Smooth muscle cell (in vitro differentiated cells): ENCODE data around the gene EGFR. TPM values are rescaled to one million over a fixed set of nuclear protein-coding genes. Genes with fewer than 3 reads are reported as not detected.

Source experiments
- DNase-seq: peaks from one replicate; lab custom pipeline; 2025; ENCODE audit not compliant: unreplicated experiment; lab: John Stamatoyannopoulos, UW
- H2AFZ ChIP-seq: fragments of 200-600 bp; sonication (generic); 2 replicates; pipeline ENCODE4 v1.6.0; 2016; ENCODE audit warnings: antibody characterized with exemption, low read depth, mild to moderate bottlenecking
- H3F3A ChIP-seq: fragments of 200-600 bp; sonication (generic); 2 replicates; pipeline ENCODE4 v1.6.0; 2017; ENCODE audit warnings: antibody characterized with exemption, low read depth
- H3K27ac ChIP-seq: fragments of 200-600 bp; sonication (generic); 2 replicates; pipeline ENCODE4 v1.5.1; 2016; ENCODE audit warnings: low read depth, mild to moderate bottlenecking
- H3K27me3 ChIP-seq: fragments of 200-600 bp; sonication (generic); 2 replicates; pipeline ENCODE4 v1.6.1; 2016; ENCODE audit warnings: low read depth, mild to moderate bottlenecking
- H3K36me3 ChIP-seq: fragments of 200-600 bp; sonication (generic); 2 replicates; pipeline ENCODE4 v1.5.1; 2016; ENCODE audit warnings: low read depth
- H3K4me1 ChIP-seq: fragments of 200-600 bp; sonication (generic); 2 replicates; pipeline ENCODE4 v1.5.1; 2016; ENCODE audit warnings: low read depth
- H3K4me2 ChIP-seq: fragments of 200-600 bp; sonication (generic); 2 replicates; pipeline ENCODE4 v1.6.0; 2016; ENCODE audit warnings: mild to moderate bottlenecking
- H3K4me3 ChIP-seq: fragments of 200-600 bp; sonication (generic); 2 replicates; pipeline ENCODE4 v1.5.1; 2016; ENCODE audit warnings: mild to moderate bottlenecking
- H3K79me2 ChIP-seq: fragments of 200-600 bp; sonication (generic); 2 replicates; pipeline ENCODE4 v1.6.0; 2016; ENCODE audit warnings: low read depth, mild to moderate bottlenecking
- H3K9ac ChIP-seq: fragments of 200-600 bp; sonication (generic); 2 replicates; pipeline ENCODE4 v1.6.0; 2016; ENCODE audit warnings: low read depth
- H3K9me3 ChIP-seq: fragments of 200-600 bp; sonication (generic); replicated peaks from 2 replicates; pipeline ENCODE4 v1.5.1; 2016; ENCODE audit warnings: low read depth
- H4K20me1 ChIP-seq: fragments of 200-600 bp; sonication (generic); 2 replicates; pipeline ENCODE4 v1.6.0; 2016; ENCODE audit warnings: low read depth
- CTCF ChIP-seq: fragments of 200-600 bp; sonication (generic); IDR thresholded peaks from 2 replicates; pipeline ENCODE4 v1.5.1; 2017; ENCODE audit warnings: borderline replicate concordance, mild to moderate bottlenecking, antibody characterized with exemption; ENCODE audit not compliant: insufficient read depth, poor library complexity, severe bottlenecking
- WGBS: methylation state at CpG from one replicate; pipeline ENCODE4 v1.1.7; 2016; ENCODE audit warnings: low lambda C conversion rate; 5-methylcytosine and 5-hydroxymethylcytosine counted together
- polyA plus RNA-seq: library from polyadenylated mRNA; unstranded; fragments of >200 nt; fragmentation: Nextera tagmentation; extraction: Ambion mirVana; gene quantifications from 2 replicates; pipeline ENCODE4 v1.2.1, GENCODE V29; 2016
- total RNA-seq: library from RNA; depleted of rRNA; stranded (reverse); fragments of >200 nt; gene quantifications from 2 replicates; pipeline ENCODE4 v1.2.3, GENCODE V29; 2014

The EGFR gene
- total RNA-seq (21.6 and 31.1 TPM in 2 replicates), polyA plus RNA-seq (9.0 and 20.5 TPM in 2 replicates)

DNA sequence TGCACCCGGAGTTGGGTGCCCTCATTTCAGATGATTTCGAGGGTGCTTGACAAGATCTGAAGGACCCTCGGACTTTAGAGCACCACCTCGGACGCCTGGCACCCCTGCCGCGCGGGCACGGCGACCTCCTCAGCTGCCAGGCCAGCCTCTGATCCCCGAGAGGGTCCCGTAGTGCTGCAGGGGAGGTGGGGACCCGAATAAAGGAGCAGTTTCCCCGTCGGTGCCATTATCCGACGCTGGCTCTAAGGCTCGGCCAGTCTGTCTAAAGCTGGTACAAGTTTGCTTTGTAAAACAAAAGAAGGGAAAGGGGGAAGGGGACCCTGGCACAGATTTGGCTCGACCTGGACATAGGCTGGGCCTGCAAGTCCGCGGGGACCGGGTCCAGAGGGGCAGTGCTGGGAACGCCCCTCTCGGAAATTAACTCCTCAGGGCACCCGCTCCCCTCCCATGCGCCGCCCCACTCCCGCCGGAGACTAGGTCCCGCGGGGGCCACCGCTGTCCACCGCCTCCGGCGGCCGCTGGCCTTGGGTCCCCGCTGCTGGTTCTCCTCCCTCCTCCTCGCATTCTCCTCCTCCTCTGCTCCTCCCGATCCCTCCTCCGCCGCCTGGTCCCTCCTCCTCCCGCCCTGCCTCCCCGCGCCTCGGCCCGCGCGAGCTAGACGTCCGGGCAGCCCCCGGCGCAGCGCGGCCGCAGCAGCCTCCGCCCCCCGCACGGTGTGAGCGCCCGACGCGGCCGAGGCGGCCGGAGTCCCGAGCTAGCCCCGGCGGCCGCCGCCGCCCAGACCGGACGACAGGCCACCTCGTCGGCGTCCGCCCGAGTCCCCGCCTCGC lies at the start of gene EGFR:
TSS of gene EGFR (plus strand) at position 657 of the 830 bp plus-strand sequence. CDS start 261 bp downstream, outside the sequence.
- H3F3A ChIP-seq = no peaks in the 10 kb centered on the region
- peak; percentile 47 for DNase-seq
- H3K27me3 ChIP-seq = peaks cover 11% of the 10 kb centered on the region
- H2AFZ ChIP-seq = peak within 1 kb of the TSS; percentile 88
- H4K20me1 ChIP-seq = peaks cover 31% of the 10 kb centered on the region
- 17% methylated on average over 38 of the region's 80 CpGs for WGBS
- H3K4me3 ChIP-seq = peak within 1 kb of the TSS; percentile 89
- H3K9me3 ChIP-seq = no peaks in the 10 kb centered on the region
- TF ChIP-seq CTCF = no peak
- H3K27ac ChIP-seq = peak within 1 kb of the TSS; percentile 41
- peak within 1 kb of the TSS; percentile 72 for H3K9ac ChIP-seq
- no peaks in the 10 kb centered on the region for H3K4me1 ChIP-seq
- peak within 1 kb of the TSS; percentile 95 for H3K4me2 ChIP-seq
- H3K36me3 ChIP-seq = no peaks in the 10 kb centered on the region
- peaks cover 36% of the 10 kb centered on the region for H3K79me2 ChIP-seq

- no peaks in the 10 kb centered on the region for H3K79me2 ChIP-seq
- no peaks in the 10 kb centered on the region for H4K20me1 ChIP-seq
- WGBS = 84% methylated on average over 13 of the region's 13 CpGs
- no peak overlapping the region for H3K4me2 ChIP-seq
- H2AFZ ChIP-seq = no peak overlapping the region
- H3K9me3 ChIP-seq = peaks cover 8% of the 10 kb centered on the region
- no peak overlapping the region for H3K27ac ChIP-seq
- H3K9ac ChIP-seq = no peak overlapping the region
- H3K36me3 ChIP-seq = no peaks in the 10 kb centered on the region
- TF ChIP-seq CTCF = no peak
- no peak for DNase-seq
- no peaks in the 10 kb centered on the region for H3K27me3 ChIP-seq
- no peaks in the 10 kb centered on the region for H3F3A ChIP-seq
- H3K4me3 ChIP-seq = no peak overlapping the region
- H3K4me1 ChIP-seq = no peaks in the 10 kb centered on the region
These were observed 49.4 kb upstream of the EGFR start for GRCh38 chr7:54969208-54969967.

DNA sequence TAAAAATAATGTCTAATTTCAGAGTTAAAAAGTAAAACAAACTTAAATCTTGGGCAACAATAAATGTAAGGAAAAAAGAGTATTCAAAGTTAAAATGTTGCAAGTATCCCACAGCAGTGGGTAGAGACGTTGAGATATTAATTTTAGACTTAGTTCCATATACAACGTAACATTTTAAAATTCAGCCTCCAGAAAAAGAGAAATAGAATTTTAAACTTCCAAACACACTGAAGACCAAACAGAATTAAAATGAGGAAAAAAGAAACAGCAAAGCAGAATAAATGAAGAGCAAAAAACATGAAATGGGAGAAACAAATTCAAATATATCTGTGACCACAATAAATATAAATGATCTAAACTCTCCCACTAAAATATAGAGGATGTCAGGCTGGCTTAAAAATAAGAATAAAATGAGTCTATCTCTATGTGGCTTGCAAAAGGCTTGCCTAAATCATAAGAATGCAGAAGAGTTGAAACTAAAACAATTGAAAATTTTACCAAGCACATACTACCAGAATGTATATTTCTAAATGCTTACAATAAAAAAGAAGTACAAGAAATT lies 46.0 kb upstream of the EGFR start:
- Histone ChIP-seq H3K4me1 (no peaks in the 10 kb centered on the region), H3K27ac (no peak overlapping the region), H2AFZ (no peak overlapping the region), H4K20me1 (no peaks in the 10 kb centered on the region), H3K36me3 (no peaks in the 10 kb centered on the region), H3F3A (no peaks in the 10 kb centered on the region), H3K9me3 (peaks cover 8% of the 10 kb centered on the region), H3K79me2 (no peaks in the 10 kb centered on the region), H3K4me3 (no peak overlapping the region), H3K27me3 (no peaks in the 10 kb centered on the region), H3K9ac (no peak overlapping the region), H3K4me2 (no peak overlapping the region)
- DNase-seq = no peak
- WGBS = 79% methylated on average over 2 of the region's 2 CpGs
- no peak for TF ChIP-seq CTCF
